Hepatocyte (in vitro differentiated cells): Measurements from ENCODE around the gene PGC. TPM values are rescaled to one million over a fixed set of nuclear protein-coding genes. Genes with fewer than 3 reads are reported as not detected.

Source experiments
- DNase-seq: peaks from one replicate; pipeline ENCODE4 v3.0.0-alpha.2; 2016; ENCODE audit warnings: low spot score
- H2AFZ ChIP-seq: fragments of 200-600 bp; sonication (generic); 2 replicates; pipeline ENCODE4 v1.6.0; 2016; ENCODE audit warnings: antibody characterized with exemption, mild to moderate bottlenecking
- H3K27ac ChIP-seq: fragments of 200-600 bp; sonication (generic); 2 replicates; pipeline ENCODE4 v1.5.1; 2016; ENCODE audit warnings: mild to moderate bottlenecking
- H3K27me3 ChIP-seq: fragments of 200-600 bp; sonication (generic); 2 replicates; pipeline ENCODE4 v1.6.1; 2016
- H3K36me3 ChIP-seq: fragments of 200-600 bp; sonication (generic); replicated peaks from 2 replicates; pipeline ENCODE4 v1.5.1; 2016; ENCODE audit warnings: low read depth; ENCODE audit not compliant: insufficient read depth
- H3K4me1 ChIP-seq: fragments of 200-600 bp; sonication (generic); 2 replicates; pipeline ENCODE4 v1.5.1; 2016; ENCODE audit warnings: mild to moderate bottlenecking, moderate library complexity; ENCODE audit not compliant: insufficient read depth
- H3K4me2 ChIP-seq: fragments of 200-600 bp; sonication (generic); 2 replicates; pipeline ENCODE4 v1.6.0; 2016
- H3K4me3 ChIP-seq: fragments of 200-600 bp; sonication (generic); 2 replicates; pipeline ENCODE4 v1.5.1; 2016; ENCODE audit warnings: mild to moderate bottlenecking
- H3K79me2 ChIP-seq: fragments of 200-600 bp; sonication (generic); 2 replicates; pipeline ENCODE4 v1.6.0; 2017; ENCODE audit warnings: mild to moderate bottlenecking
- H3K9me2 ChIP-seq: fragments of 200-600 bp; sonication (generic); replicated peaks from 2 replicates; pipeline ENCODE4 v1.6.0; 2017; ENCODE audit warnings: mild to moderate bottlenecking; ENCODE audit not compliant: insufficient read depth
- H3K9me3 ChIP-seq: fragments of 200-600 bp; sonication (generic); 2 replicates; pipeline ENCODE4 v1.5.1; 2016; ENCODE audit warnings: low read depth, mild to moderate bottlenecking
- H4K20me1 ChIP-seq: fragments of 200-600 bp; sonication (generic); 2 replicates; pipeline ENCODE4 v1.6.0; 2016; ENCODE audit warnings: mild to moderate bottlenecking; ENCODE audit not compliant: insufficient read depth, poor library complexity, severe bottlenecking
- EZH2 ChIP-seq: fragments of 200-600 bp; sonication (generic); IDR thresholded peaks from 2 replicates; pipeline ENCODE4 v1.6.1; 2016; ENCODE audit warnings: antibody characterized with exemption, mild to moderate bottlenecking, borderline replicate concordance
- EZH2phosphoT487 ChIP-seq: fragments of 200-600 bp; sonication (generic); IDR thresholded peaks from one replicate; pipeline ENCODE4 v1.6.1; 2018; ENCODE audit warnings: antibody characterized with exemption, mild to moderate bottlenecking, low read depth, moderate library complexity; ENCODE audit not compliant: unreplicated experiment, severe bottlenecking
- WGBS: methylation state at CpG from one replicate; pipeline ENCODE4 v1.1.6; 2016; ENCODE audit warnings: low lambda C conversion rate; ENCODE audit errors: missing lambda C conversion rate; 5-methylcytosine and 5-hydroxymethylcytosine counted together
- polyA plus RNA-seq: library from polyadenylated mRNA; unstranded; fragments of >200 nt; fragmentation: Nextera tagmentation; extraction: Ambion mirVana; gene quantifications from 2 replicates; pipeline ENCODE4 v1.2.1, GENCODE V29; 2016
- small RNA-seq: library from RNA; depleted of rRNA; stranded (forward); fragments of <200 nt; gene quantifications from one replicate; pipeline ENCODE3, GENCODE V24; 2014
- total RNA-seq: library from RNA; depleted of rRNA; stranded (reverse); fragments of >200 nt; gene quantifications from 2 replicates; pipeline ENCODE4 v1.2.3, GENCODE V29; 2014
- TF ChIP-seq, protein P1 (sequence below): fragments of 200-600 bp; sonication (generic); IDR thresholded peaks from 2 replicates; pipeline ENCODE4 v1.5.1; 2016; ENCODE audit warnings: antibody characterized with exemption, mild to moderate bottlenecking; ENCODE audit not compliant: poor library complexity

PGC gene
- total and polyA plus RNA-seq, 2 experiments from 2014 or later = 109 to 114 TPM

DNA sequence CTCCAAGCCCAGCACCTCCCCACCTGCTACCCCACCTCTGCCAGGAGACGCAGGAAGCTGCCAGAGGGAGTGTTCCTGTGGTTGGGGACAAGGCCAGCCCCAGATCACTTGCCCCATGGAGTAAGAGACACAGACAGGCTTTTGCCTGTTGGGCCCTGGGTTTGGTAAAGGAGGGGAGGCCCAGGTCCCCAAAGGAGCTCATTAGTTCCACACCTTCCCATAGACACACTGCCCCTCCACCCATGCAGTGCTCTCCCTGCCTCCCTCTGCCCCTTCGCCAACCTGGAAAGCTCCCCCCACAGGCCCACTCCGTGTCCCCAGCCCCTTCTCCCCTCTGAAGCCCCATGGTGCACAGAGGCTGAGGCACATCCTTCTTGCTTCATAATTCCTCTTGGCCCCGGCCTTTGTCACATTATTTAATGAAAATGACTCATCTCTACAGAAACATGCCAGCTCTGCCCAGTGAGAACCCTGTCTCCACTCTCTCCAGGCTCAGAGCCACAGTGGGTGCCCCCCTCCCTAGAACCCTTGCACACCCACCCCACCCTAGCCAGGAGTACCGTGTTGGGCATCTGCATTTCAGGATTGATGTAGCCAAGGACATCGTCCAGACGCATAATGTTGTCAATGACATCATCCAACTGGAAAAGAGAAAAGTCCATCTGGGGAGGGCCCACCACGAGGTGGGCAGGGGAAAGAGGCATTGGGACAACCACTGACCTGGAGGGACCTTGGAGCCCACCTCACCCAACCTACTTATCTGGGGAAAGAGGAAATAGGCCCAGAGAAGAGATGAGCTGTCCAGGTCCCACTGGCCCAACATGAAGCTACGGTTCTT lies 57.8 kb downstream of the PGC start:
- Histone ChIP-seq H3K4me2 (no peak overlapping the region), H4K20me1 (no peaks in the 10 kb centered on the region), H3K79me2 (no peaks in the 10 kb centered on the region), H2AFZ (no peak overlapping the region), H3K4me1 (no peaks in the 10 kb centered on the region), H3K9me2 (no peaks in the 10 kb centered on the region), H3K9me3 (no peaks in the 10 kb centered on the region), H3K27ac (no peak overlapping the region), H3K27me3 (no peaks in the 10 kb centered on the region), H3K36me3 (no peaks in the 10 kb centered on the region), H3K4me3 (no peak overlapping the region)
- DNase-seq = no peak
- no peak for TF ChIP-seq EZH2
- no peak for TF ChIP-seq EZH2phosphoT487
- TF ChIP-seq, protein P1, sequence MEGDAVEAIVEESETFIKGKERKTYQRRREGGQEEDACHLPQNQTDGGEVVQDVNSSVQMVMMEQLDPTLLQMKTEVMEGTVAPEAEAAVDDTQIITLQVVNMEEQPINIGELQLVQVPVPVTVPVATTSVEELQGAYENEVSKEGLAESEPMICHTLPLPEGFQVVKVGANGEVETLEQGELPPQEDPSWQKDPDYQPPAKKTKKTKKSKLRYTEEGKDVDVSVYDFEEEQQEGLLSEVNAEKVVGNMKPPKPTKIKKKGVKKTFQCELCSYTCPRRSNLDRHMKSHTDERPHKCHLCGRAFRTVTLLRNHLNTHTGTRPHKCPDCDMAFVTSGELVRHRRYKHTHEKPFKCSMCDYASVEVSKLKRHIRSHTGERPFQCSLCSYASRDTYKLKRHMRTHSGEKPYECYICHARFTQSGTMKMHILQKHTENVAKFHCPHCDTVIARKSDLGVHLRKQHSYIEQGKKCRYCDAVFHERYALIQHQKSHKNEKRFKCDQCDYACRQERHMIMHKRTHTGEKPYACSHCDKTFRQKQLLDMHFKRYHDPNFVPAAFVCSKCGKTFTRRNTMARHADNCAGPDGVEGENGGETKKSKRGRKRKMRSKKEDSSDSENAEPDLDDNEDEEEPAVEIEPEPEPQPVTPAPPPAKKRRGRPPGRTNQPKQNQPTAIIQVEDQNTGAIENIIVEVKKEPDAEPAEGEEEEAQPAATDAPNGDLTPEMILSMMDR = no peak
- 85% methylated on average over 6 of the region's 9 CpGs for WGBS

DNA sequence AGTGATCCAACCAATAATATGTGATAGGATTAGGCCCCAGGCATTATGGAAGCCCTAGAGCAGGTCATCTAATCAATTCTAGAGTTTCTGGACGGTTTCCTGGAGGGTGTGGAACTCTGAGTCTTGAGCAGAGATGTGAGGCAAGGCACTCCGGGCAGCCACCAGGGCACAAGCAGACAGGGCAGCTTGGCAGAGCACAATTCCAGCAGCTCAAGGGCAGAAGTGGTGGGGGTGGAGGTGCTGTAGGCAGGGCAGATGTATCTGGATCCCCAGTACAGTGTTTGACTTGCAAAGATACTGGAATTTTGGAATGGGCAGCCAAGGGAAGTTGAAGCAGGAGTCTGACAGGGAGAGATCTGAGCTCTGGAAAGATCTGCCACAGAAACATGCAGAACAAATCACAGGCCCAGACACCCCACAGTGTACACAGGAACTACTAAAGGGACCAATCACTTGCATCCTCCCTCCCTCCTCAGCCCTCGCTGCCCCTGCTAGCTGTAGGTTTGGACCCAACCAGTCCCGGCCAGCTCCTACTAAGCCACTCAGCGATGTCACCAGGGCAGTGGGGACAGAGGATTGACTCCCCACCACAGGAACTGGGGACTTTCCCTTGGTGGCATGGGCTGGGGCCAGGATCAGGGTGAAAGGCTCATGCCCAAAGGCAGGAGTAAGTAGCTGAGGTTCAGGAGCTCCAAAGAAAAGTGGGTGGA lies 58.8 kb downstream of the PGC start:
- Histone ChIP-seq H4K20me1 (no peaks in the 10 kb centered on the region), H3K4me2 (no peak overlapping the region), H3K79me2 (no peaks in the 10 kb centered on the region), H3K9me2 (no peaks in the 10 kb centered on the region), H3K36me3 (no peaks in the 10 kb centered on the region), H3K4me3 (no peak overlapping the region), H2AFZ (no peak overlapping the region), H3K27ac (no peak overlapping the region), H3K9me3 (no peaks in the 10 kb centered on the region), H3K27me3 (no peaks in the 10 kb centered on the region), H3K4me1 (peaks cover under 1% of the 10 kb centered on the region)
- no peak for DNase-seq
- 80% methylated on average over 5 of the region's 5 CpGs for WGBS
- TF ChIP-seq, protein P1 = no peak
- TF ChIP-seq EZH2phosphoT487 (no peak), EZH2 (no peak)

DNA sequence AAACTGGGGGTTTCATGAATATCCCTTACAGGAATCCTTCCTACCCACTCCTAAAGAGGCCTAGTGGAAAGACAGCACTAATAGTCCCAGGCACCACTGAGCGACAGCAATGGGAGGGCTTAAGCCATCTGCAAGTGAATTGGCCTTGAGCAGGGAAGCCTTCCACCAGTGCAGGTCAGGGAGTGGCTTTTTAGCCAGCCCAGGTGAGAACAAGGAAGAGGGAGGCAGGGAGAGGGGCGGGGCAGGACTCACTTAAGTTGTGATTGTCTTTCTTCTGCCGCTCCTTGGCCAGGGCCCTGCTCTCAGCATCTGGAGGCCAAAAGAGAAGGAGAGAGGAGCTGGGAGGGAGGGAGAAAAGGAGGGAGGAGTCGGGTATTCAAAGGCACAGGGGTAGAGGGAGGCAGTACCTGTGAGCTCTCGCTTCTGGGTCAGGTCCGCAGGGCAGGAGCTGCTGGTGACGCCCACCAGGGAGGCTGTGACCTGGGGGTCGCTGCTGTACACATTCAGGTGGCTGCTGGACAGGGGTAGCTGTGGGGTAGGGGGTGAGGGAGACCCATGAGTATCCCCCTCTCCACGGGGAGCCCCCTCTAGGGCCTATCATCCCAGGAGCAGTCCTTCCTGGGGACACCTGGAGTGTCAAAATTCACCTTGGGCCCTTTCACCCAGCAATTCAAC lies 59.6 kb downstream of the PGC start:
- DNase-seq = peak; percentile 35
- H2AFZ ChIP-seq = no peak overlapping the region
- no peaks in the 10 kb centered on the region for H3K79me2 ChIP-seq
- no peak overlapping the region for H3K27ac ChIP-seq
- H4K20me1 ChIP-seq = no peaks in the 10 kb centered on the region
- WGBS = 72% methylated on average over 8 of the region's 9 CpGs
- TF ChIP-seq EZH2 (no peak), EZH2phosphoT487 (no peak)
- TF ChIP-seq, protein P1 = no peak
- H3K4me3 ChIP-seq = no peak overlapping the region
- H3K9me3 ChIP-seq = no peaks in the 10 kb centered on the region
- no peaks in the 10 kb centered on the region for H3K36me3 ChIP-seq
- no peak overlapping the region for H3K4me2 ChIP-seq
- peaks cover 6% of the 10 kb centered on the region for H3K4me1 ChIP-seq
- H3K9me2 ChIP-seq = no peaks in the 10 kb centered on the region
- H3K27me3 ChIP-seq = no peaks in the 10 kb centered on the region

Small RNA genes lying within 50 kb of the gene (small RNA-seq; reads per million reads assigned to genes)
- gene AL365205.2 (not detected), gene AL365205.3 (not detected)

Other genes with a start within 250 kb of the PGC start
- 18.0 and 24.3 TPM in 2 replicates for gene FOXP4, start 201.0 kb downstream of the PGC start, total RNA-seq
- 79.9 and 87.8 TPM in 2 replicates for gene FOXP4, start 201.0 kb downstream of the PGC start, polyA plus RNA-seq
- 106 and 115 TPM in 2 replicates for gene MDFI, start 108.9 kb downstream of the PGC start, total RNA-seq
- 28.2 and 45.2 TPM in 2 replicates for gene MDFI, start 108.9 kb downstream of the PGC start, polyA plus RNA-seq
- gene TFEB, start 11.8 kb downstream of the PGC start, total RNA-seq = 10.1 and 14.2 TPM in 2 replicates
- gene TFEB, start 11.8 kb downstream of the PGC start, polyA plus RNA-seq = 23.7 and 32.7 TPM in 2 replicates
- gene FRS3, start 32.5 kb upstream of the PGC start, total RNA-seq = 0.84 and 1.4 TPM in 2 replicates
- 4.0 and 8.4 TPM in 2 replicates for gene FRS3, start 32.5 kb upstream of the PGC start, polyA plus RNA-seq
- gene PRICKLE4, start 33.4 kb upstream of the PGC start, total RNA-seq = 1.2 and 4.0 TPM in 2 replicates
- gene PRICKLE4, start 33.4 kb upstream of the PGC start, polyA plus RNA-seq = 0.80 and 1.3 TPM in 2 replicates
- gene TOMM6, start 40.3 kb upstream of the PGC start, total RNA-seq = 127 and 197 TPM in 2 replicates
- 211 and 240 TPM in 2 replicates for gene TOMM6, start 40.3 kb upstream of the PGC start, polyA plus RNA-seq
- 2.2 and 2.4 TPM in 2 replicates for gene USP49, start 148.0 kb upstream of the PGC start, total RNA-seq
- gene USP49, start 148.0 kb upstream of the PGC start, polyA plus RNA-seq = 1.0 and 3.0 TPM in 2 replicates
- 18.1 and 19.2 TPM in 2 replicates for gene MED20, start 173.7 kb upstream of the PGC start, total RNA-seq
- gene MED20, start 173.7 kb upstream of the PGC start, polyA plus RNA-seq = 18.1 and 19.8 TPM in 2 replicates
- gene BYSL, start 174.1 kb upstream of the PGC start, total RNA-seq = 13.9 and 20.7 TPM in 2 replicates
- gene BYSL, start 174.1 kb upstream of the PGC start, polyA plus RNA-seq = 16.6 and 28.5 TPM in 2 replicates
- 79.3 and 96.8 TPM in 2 replicates for gene CCND3, start 194.4 kb upstream of the PGC start, total RNA-seq
- 134 and 141 TPM in 2 replicates for gene CCND3, start 194.4 kb upstream of the PGC start, polyA plus RNA-seq